ENCODE results near the gene JAK1.

GRCh38 chr1:64909031-64909430, 57.3 kb downstream of the JAK1 start:
- no peak for TF ChIP-seq CTCF (IDR thresholded peaks at IDR 0.05; ENCODE audit: extremely low read depth in 1 of 2, insufficient read depth in 1 of 2, low read depth in 1 of 2, low read length in 2 of 2)
- no peak for TF ChIP-seq EZH2 (IDR thresholded peaks at IDR 0.05; ENCODE audit: borderline replicate concordance, low read depth, low read length, severe bottlenecking)
- no peak for TF ChIP-seq POLR2A (IDR thresholded peaks at IDR 0.05; ENCODE audit: low read depth, low read length)
- no peak for TF ChIP-seq MAX (IDR thresholded peaks at IDR 0.05; ENCODE audit: insufficient read depth, insufficient read length)

Data from endothelial cell of umbilical vein (primary cell).